Measurements from ENCODE around the gene RAB11FIP2. TPM values are rescaled to one million over a fixed set of nuclear protein-coding genes. Genes with fewer than 3 reads are reported as not detected.
"Not testable (repeated sequence)": the region's sequence is repeated elsewhere in the genome, so short reads cannot be mapped to it uniquely, and the experiment has no call there.

RAB11FIP2 gene
- total RNA-seq, 4 donors from 2014 or later = 7.3 to 18.2 (median 14.1) TPM

DNA sequence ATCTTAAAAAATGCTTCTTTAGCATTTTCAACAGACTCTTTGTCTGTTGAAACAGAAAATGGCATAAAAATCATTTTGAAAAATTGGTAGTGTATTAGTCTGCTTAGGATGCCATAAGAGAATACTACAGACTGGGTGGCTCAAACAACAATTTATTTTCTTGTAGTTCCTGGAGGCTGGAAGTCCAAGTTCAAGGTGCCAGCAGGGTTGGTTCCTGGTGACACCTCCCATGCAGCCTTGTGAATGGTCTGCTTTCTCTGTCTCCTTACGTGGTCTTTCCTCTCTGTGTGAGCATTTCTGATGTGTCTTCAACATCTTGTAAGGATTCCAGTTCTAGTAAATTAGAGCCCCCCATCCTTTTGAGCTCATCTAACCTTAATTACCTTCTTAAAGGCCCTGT, 26.1 kb upstream of the RAB11FIP2 start:
- intact Hi-C loops (cut with DNase I; ENCODE audit: low total_unique reads) = no loop called here
- WGBS, 2 donors = 79 to 100% methylated on average over 1 of the region's 1 CpG
- H3K4me3 ChIP-seq (ENCODE audit: low read depth, poor library complexity, severe bottlenecking) = no peak overlapping the region
- no peak for DNase-seq (ENCODE audit: low spot score in 2 of 2)
- TF ChIP-seq POLR2A (IDR thresholded peaks at IDR 0.05) = no peak
- TF ChIP-seq, protein P1, sequence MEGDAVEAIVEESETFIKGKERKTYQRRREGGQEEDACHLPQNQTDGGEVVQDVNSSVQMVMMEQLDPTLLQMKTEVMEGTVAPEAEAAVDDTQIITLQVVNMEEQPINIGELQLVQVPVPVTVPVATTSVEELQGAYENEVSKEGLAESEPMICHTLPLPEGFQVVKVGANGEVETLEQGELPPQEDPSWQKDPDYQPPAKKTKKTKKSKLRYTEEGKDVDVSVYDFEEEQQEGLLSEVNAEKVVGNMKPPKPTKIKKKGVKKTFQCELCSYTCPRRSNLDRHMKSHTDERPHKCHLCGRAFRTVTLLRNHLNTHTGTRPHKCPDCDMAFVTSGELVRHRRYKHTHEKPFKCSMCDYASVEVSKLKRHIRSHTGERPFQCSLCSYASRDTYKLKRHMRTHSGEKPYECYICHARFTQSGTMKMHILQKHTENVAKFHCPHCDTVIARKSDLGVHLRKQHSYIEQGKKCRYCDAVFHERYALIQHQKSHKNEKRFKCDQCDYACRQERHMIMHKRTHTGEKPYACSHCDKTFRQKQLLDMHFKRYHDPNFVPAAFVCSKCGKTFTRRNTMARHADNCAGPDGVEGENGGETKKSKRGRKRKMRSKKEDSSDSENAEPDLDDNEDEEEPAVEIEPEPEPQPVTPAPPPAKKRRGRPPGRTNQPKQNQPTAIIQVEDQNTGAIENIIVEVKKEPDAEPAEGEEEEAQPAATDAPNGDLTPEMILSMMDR (IDR thresholded peaks at IDR 0.05) = no peak

DNA sequence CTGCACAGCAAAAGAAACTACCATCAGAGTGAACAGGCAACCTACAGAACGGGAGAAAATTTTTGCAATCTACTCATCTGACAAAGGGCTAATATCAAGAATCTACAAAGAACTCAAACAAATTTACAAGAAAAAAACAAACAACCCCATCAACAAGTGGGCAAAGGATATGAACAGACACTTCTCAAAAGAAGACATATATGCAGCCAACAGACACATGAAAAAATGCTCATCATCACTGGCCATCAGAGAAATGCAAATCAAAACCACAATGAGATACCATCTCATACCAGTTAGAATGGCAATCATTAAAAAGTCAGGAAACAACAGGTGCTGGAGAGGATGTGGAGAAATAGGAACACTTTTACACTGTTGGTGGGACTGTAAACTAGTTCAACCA, 20.6 kb upstream of the RAB11FIP2 start:
- 67 to 82% methylated on average over 1 of the region's 1 CpG for WGBS, 2 donors
- intact Hi-C loops (cut with DNase I; ENCODE audit: low total_unique reads); DNase-seq (ENCODE audit: low spot score in 2 of 2); H3K4me3 ChIP-seq (ENCODE audit: low read depth, poor library complexity, severe bottlenecking): not testable (repeated sequence)

DNA sequence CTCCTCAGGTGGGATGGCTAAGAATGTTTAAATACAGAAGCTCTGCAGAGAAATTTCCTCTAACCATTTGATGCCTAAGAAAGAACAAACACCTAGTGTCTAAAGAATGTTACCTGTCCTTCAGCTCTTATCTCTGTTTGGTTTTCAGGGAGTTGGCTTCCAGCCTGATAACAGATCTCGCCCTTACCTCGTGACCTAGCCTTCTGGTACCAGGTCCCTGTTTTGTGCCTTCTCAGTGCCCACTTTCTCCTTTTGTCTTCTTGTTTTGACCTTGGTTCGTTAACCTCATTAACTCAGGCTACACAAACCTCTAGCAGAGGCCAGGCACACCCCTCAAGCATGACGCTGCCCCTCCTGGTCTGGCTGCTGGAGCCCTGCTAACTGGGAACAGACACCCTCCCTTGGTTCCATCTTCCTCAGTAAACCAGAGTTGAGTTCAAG, 16.1 kb upstream of the RAB11FIP2 start:
- 90 to 94% methylated on average over 4 of the region's 4 CpGs for WGBS, 2 donors

DNA sequence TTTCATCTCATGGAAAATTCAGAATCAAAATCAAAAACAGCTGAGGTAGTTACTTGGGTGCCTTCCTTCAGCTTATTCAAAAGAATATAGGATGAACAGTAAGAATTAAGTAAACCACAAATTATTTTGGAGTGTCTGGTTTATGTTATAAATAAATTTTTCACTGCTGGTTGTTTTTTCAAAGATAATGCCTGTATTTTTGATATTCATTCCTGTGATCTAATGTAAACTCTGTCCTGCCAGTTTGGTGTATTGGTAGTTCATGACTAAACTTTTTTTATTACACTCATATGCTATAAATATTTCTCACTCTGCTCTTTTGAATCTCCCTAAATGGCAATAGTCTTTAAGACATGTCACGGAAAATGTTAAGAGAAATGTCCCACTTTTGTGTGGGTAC, 11.6 kb upstream of the RAB11FIP2 start:
- intact Hi-C loops (cut with DNase I; ENCODE audit: low total_unique reads) = no loop called here
- H3K4me3 ChIP-seq (ENCODE audit: low read depth, poor library complexity, severe bottlenecking) = no peak overlapping the region
- WGBS, 2 donors = 93 to 98% methylated on average over 1 of the region's 1 CpG
- DNase-seq (ENCODE audit: low spot score in 2 of 2) = no peak
- TF ChIP-seq, protein P1 (IDR thresholded peaks at IDR 0.05) = no peak
- TF ChIP-seq POLR2A (IDR thresholded peaks at IDR 0.05) = no peak

More for the DNA sequence above, 16.1 kb upstream of the RAB11FIP2 start:
- no peak for DNase-seq (ENCODE audit: low spot score in 2 of 2)
- TF ChIP-seq POLR2A (IDR thresholded peaks at IDR 0.05) = no peak
- TF ChIP-seq, protein P1 (IDR thresholded peaks at IDR 0.05) = no peak
- intact Hi-C loops (cut with DNase I; ENCODE audit: low total_unique reads) = no loop called here
- H3K4me3 ChIP-seq (ENCODE audit: low read depth, poor library complexity, severe bottlenecking) = no peak overlapping the region

DNA sequence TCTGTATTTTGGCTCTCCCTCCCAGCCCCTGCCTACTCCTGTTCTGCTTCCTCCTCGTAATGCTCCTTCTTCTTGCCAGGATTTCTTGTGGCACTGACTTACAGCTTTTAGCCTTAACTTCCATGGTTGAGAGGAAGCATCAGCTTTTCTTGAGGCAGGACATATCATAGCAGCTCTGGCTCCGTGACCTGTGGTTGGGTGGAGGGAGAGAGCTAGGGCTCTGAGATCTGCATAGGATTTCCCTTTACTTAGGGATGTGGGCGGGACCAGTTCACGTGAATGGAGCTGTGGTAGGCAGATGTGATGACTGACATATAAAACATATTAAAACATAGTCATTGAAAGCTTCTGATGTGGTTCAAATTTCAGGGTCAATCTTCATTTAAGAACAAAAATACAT, 10.6 kb upstream of the RAB11FIP2 start:
- DNase-seq (ENCODE audit: low spot score in 2 of 2) = no peak
- WGBS, 2 donors = 85 to 91% methylated on average over 4 of the region's 4 CpGs
- intact Hi-C loops (cut with DNase I; ENCODE audit: low total_unique reads) = no loop called here
- TF ChIP-seq POLR2A (IDR thresholded peaks at IDR 0.05) = no peak
- TF ChIP-seq, protein P1 (IDR thresholded peaks at IDR 0.05) = no peak
- H3K4me3 ChIP-seq (ENCODE audit: low read depth, poor library complexity, severe bottlenecking) = no peak overlapping the region

DNA sequence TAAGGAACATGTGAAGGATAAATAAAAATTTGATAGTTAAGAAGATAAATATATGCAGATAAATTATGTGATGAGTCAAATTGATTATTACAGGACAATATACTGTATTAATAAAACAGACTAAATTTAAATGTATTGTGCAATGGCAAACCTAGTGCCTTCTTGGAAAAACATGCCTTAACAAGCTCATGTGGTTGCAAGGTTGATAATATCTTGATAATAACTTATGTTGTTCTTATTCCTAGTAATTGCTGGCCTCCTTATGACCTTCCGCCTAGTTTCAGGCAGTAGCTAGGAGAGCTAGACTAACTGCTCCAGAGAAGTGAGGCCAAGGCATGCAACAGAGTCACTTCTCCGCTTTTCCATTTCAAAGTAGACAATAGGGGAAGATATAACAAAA, 7.6 kb upstream of the RAB11FIP2 start:
- 62 to 72% methylated on average over 2 of the region's 2 CpGs for WGBS, 2 donors
- no peak for DNase-seq (ENCODE audit: low spot score in 2 of 2)
- intact Hi-C loops (cut with DNase I; ENCODE audit: low total_unique reads) = no loop called here
- no peak for TF ChIP-seq POLR2A (IDR thresholded peaks at IDR 0.05)
- TF ChIP-seq, protein P1 (IDR thresholded peaks at IDR 0.05) = no peak
- H3K4me3 ChIP-seq (ENCODE audit: low read depth, poor library complexity, severe bottlenecking) = no peak overlapping the region
